Ammon's horn (tissue), 1 donor: ENCODE measurements around the gene MYO9A.
"Not testable (repeated sequence)": the region's sequence is repeated elsewhere in the genome, so short reads cannot be mapped to it uniquely, and the experiment has no call there.

Source experiments
- DNase-seq: peaks from one replicate; pipeline ENCODE4 v3.0.0-alpha.2; 2016; ENCODE audit warnings: low spot score

MYO9A gene

GRCh38 chr15:71945012-71945411, 172.9 kb downstream of the MYO9A start:
- no peak for DNase-seq

DNA sequence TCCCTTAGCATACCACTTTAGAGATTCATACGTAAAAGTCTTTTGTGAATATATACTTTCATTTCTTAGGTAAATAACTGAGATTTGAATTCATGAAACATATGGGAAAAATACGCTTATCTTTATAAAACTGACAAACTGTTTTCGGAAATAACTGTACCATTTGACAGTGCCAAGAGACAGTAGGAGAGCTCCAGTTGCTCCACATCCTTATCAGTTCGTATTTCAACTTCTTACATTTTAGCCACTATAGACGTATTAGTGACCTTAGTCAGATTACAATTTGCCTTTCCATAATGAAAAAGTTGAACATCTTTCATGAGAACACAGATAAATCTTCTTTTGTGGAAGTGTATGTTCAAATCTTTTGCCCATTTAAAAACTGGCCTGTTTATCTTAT, 174.1 kb downstream of the MYO9A start:
- DNase-seq: no peak

DNA sequence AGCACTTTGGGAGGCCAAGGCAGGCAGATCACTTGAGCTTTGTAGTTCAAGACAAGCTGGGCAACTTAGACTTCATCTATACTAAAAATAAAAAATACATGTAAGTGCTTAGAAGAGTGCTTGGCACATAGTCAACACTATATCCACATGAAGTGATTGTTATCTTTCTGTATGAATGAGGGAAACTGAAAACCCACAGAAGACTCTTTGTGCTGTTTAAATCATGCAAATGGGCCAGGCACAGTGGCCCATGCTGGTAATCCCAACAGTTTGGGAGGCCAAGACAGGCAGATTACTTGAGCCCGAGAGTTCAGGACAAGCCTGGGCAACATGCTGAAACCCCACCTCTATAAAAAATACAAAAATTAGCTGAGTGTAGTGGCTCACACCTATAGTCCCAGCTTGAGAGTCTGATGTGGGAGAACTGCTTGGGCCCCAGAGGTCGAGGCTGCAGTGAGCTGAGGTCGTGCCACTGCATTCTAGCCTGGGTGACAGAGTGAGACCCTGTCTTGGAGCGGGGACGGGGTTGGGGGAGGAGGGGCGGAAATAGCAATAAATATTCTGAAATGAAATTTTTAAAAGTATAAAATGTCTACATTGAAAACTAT, 177.9 kb downstream of the MYO9A start:
- DNase-seq: no peak

DNA sequence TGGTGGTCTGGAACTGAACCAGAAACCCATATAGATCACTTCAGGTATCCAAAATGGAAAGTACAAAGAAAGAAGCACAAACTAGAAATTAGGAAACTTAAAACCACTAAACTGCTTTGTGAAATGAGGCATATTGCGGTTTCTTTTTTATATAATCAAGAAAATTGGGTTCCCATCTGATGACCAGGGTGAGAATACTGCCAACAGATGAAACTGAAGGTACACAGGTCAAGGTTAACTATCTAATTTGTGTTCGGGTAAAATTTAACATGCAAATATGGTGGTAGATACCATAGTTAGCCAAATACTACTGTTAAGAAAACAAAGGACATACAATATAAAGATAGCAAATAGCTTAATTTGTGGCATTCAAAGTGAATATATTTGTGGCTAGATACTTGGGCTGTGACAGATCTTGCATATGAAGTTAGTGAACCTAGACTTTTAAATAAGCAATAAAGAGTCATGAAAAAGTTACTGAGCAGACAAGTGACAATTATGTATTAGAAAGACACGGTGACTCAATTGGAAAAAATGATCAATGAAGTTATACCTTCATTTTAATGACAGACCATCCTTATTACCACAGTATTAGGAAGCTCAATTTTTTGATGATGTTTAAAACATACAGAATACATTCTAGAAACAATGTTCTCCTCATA, 180.2 kb downstream of the MYO9A start:
- no peak for DNase-seq

GRCh38 chr15:71934446-71934845, 183.5 kb downstream of the MYO9A start:
- DNase-seq: no peak

- DNase-seq: no peak
These were observed 185.3 kb downstream of the MYO9A start for GRCh38 chr15:71932689-71933088.

GRCh38 chr15:71931261-71931660, 186.7 kb downstream of the MYO9A start:
- DNase-seq: no peak

DNA sequence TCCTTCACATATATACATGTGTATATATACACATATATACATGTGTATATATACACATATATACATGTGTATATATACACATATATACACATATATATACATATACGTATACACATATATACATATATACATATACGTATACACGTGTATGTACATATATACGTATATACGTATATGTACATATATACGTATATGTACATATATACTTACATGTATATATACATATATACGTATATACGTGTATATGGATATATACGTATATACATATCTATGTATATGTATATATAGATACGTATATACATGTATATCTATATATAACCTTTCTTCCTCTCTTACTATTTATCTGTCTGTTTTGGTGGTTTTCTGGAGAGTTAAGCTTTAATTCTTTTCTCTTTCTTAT, 192.8 kb downstream of the MYO9A start:
- DNase-seq: no peak

GRCh38 chr15:71921191-71921590, 196.8 kb downstream of the MYO9A start:
- no peak for DNase-seq

DNA sequence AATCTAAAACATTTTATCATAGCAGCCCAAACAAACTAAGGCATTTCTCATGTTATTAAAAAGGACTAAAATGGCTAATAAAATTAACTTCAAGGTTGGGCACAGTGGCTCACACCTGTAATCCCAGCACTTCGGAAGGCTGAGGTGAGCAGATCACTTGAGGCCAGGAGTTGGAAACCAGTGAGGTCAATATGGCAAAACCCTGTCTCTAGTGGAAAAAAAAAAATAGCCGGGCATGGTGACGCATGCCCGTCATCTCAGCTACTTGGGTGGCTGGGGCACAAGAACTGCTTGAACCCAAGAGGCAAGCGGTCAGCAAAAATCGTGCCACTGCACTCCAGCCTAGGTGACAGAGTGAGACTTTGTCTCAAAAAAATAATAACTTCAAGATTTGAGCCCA, 197.4 kb downstream of the MYO9A start:
- no peak for DNase-seq

- peak; percentile 54 for DNase-seq
These were observed 201.1 kb downstream of the MYO9A start for GRCh38 chr15:71916834-71917233.

DNA sequence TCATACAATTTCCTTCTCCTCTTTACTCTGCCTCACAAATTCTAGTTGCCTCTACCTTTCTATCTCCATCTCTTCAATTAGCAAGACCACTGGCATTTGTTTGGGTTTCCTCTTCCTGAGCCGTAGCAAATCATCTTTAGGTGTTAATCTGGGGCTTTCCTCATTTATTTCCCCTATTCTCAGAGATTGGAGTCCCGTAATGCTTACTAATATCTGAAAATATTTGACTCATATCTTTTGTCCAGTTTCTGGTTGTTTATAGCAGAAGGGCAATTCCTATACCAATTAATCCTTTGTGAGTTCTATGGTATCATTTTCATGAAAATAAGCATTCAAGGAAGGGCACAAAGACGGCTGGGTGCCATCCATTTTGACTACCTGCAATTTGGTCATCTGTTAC, 203.9 kb downstream of the MYO9A start:
- no peak for DNase-seq

DNA sequence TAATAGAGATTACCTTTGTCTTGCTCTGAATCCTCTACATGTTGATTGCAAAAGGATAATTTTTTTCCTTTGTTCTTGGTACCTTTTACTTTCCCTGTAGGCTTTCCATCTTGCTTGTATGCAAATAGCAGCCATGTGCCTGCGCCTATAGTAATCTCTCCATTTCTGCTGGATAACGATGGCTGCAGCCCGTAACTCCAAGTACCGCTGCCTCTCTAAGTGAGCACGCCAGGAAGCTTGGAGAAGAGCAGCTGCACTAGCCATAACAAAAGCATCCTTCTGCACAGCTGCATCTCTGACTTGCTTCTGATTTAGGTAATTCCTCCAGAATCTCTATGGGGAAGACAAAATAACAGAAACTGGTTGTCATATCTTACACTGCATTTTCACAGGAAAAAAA, 218.3 kb downstream of the MYO9A start:
- peak; percentile 36 for DNase-seq

- no peak for DNase-seq
These were observed 224.3 kb downstream of the MYO9A start for GRCh38 chr15:71893691-71894090.

DNA sequence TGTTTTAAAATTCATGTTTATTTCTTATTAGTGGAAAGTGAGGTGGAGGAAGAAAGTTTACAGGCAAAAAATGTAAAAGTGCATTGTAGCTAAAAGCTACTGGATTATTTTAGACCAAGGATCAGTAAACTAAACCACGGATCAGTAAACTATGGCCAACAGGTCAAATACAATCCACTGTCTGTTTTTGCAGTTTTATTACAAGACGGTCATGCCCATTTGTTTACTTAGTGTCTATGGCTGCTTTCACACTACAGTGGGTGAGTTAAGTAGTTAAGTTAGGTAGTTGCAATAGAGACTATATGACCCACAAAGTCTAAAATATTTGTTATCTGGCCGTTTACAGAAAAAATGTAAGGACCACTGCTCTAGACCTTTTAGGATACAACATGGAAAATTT, 225.6 kb downstream of the MYO9A start:
- DNase-seq: no peak

DNA sequence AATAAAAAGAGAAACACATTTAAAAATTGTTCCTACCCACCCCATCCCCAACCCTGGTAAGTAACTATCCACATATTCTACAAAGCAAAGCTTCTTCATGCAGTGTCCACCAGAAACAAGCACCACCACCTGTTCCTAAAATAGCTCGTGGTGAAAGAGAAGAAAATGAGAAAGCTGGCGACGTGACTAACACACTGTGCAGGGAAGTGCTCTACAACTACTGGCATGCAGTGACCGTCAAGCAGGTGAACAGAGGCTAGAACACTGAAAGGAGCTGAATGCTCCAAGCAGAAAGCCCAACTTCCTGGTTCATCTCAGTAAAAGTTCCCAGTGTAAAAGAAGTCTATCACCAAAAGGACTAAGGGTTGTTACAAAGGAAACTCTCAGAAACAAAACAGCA, 226.9 kb downstream of the MYO9A start:
- DNase-seq: no peak

DNA sequence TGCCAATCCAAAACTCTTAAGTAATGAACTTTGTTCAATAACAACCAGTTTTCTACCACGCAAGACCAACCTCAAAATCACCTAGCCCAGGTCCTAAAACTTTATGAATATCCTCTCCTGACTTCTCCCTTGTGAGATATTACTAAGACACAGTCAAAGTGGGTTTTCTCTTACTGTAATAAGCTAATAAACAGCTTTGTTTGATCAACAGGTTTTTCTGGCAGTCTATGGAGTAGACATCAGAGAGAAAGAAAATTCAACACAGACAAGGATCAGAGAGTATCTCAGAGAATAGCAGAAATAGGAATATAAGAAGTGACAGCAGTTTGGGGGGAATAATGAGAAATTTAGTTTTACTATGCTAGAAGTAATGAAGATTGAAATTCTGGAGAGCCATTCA, 228.0 kb downstream of the MYO9A start:
- no peak for DNase-seq

DNA sequence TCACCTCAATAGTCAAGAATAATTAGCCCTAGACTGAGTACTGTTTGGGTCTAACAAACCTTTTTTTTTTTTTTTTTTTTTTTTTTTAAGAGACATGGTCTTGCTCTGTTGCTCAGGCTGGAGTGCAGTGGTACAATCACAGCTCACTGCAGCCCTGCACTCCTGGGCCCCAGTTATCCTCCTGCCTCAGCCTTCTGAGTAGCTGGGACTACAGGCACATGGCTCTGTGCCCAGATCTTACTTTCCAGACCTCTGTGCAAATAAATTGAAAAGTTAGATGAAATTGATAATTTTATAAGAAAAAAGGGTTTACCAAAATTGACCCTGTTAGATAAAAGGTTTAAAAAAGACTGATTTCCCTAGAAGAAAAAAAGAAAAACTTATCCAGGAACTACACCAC, 228.6 kb downstream of the MYO9A start:
- no peak for DNase-seq

GRCh38 chr15:71888797-71889196, 229.2 kb downstream of the MYO9A start:
- no peak for DNase-seq

DNA sequence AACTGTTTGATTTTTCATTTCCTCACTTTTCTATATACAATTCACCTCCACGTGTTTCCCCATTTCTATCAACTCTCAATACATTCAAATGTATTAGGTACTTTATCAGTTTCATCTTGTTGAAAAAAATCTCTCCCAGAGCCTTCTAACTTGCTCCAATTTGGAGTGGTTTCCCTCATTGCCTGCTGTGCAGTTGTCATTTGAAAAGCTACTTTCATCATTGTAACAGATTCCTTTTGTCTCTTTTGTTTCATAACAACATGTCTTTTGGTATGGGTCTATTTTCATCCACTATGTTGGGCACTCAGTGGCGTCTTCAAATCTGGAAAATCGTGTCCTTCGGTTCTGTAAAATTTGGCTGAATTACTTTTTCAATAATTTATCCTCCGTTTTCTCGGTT, 232.6 kb downstream of the MYO9A start:
- peak; percentile 18 for DNase-seq

DNA sequence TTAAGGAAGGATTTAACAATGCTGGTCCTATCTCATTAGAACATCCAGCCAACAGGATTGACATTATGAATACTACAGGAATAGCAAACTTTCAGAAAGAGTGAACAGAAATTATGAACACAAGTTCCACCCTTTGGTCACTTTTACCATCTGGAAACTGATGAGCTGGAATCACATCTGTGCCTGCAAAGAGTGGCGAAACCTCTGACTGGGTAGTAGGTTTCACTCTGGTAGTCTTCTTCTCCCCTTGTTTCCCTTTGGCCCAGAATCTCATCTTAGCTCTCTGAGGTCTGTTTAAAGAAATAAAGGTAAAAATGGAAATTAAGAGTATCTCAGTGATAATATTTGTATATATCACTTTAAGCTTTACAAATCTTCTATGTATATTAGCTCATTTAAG, 234.5 kb downstream of the MYO9A start:
- DNase-seq: no peak

DNA sequence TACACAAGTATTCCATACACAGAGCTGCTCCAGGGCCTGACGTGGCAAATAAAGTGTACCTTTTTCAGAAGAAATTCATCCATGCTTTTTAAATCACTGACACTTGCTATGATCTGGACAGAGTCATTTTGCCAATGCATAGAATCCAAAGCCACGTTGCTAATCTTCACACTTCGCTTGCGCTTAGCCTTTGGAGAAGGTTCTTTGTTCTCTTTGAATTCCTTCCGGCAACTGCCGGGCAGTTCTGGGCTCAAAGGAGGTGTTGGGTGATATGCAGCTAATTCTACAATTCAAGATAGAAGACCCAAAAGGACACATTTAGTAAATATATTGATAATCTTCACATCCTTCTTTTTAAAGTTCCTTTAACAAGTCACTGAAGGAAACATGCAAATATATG, 237.7 kb downstream of the MYO9A start:
- DNase-seq: no peak

- DNase-seq: no peak
These were observed 243.7 kb downstream of the MYO9A start for GRCh38 chr15:71874245-71874644.

DNA sequence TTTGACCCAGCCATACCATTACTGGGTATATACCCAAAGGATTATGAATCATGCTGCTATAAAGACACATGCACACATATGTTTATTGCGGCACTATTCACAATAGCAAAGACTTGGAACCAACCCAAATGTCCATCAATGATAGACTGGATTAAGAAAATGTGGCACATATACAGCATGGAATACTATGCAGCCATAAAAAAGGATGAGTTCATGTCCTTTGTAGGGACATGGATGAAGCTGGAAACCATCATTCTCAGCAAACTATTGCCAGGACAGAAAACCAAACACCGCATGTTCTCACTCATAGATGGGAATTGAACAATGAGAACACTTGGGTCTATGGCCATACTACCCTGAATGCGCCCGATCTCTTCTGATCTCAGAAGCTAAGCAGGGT, 259.7 kb downstream of the MYO9A start:
- not testable (repeated sequence) for DNase-seq
